Left lung (tissue), 10 donors: Measurements from ENCODE around the gene MOV10L1. TPM values are rescaled to one million over a fixed set of nuclear protein-coding genes. Genes with fewer than 3 reads are reported as not detected.
A peak's percentile ranks its signal among the peaks of the same experiment; 100 is the strongest.

Experiments
- ATAC-seq: fragments of 200-7000 bp; cut with Tn5 transposase; one replicate; pipeline ENCODE4 v1.9.1; 2020; ENCODE audit warnings: moderate library complexity
- DNase-seq, 4 donors: peaks; one replicate each; pipeline ENCODE4 v3.0.0-alpha.2; 2013 to 2020
- H3K27ac ChIP-seq, 2 donors: fragments of 200-600 bp; sonication (generic) in 1 of 2; one replicate each; pipeline versions ENCODE4 v1.5.0 to v1.8.0; 2020 to 2021
- H3K27me3 ChIP-seq, 2 donors: fragments of 200-600 bp; sonication (generic) in 1 of 2; one replicate each; pipeline versions ENCODE4 v1.5.0 to v1.8.0; 2020 to 2021
- H3K36me3 ChIP-seq, 2 donors: fragments of 200-600 bp; sonication (generic) in 1 of 2; one replicate each; pipeline versions ENCODE4 v1.5.0 to v1.8.0; 2020 to 2021
- H3K4me1 ChIP-seq, 2 donors: fragments of 200-600 bp; one replicate each; pipeline ENCODE4 v1.8.0; 2021
- H3K4me3 ChIP-seq, 2 donors: fragments of 200-600 bp; sonication (generic) in 1 of 2; one replicate each; pipeline versions ENCODE4 v1.5.0 to v1.8.0; 2020 to 2021; ENCODE audit warnings: mild to moderate bottlenecking in 1 of 2
- H3K9me3 ChIP-seq, 2 donors: fragments of 200-600 bp; sonication (generic) in 1 of 2; one replicate each; pipeline versions ENCODE4 v1.5.0 to v1.8.0; 2020 to 2021
- CTCF ChIP-seq, 2 donors: fragments of 200-600 bp; sonication (generic) in 1 of 2; IDR thresholded peaks; one replicate each; pipeline versions ENCODE4 v1.5.0 to v1.8.0; 2021; ENCODE audit warnings: antibody characterized with exemption in 2 of 2
- intact Hi-C, 2 donors: fragments of 100-400 bp; cut with DNase I; formaldehyde crosslinking; loops; one replicate each; pipeline versions ENCODE4 v1.11.2 to v1.14.2; 2022
- polyA plus RNA-seq, 6 donors: library from polyadenylated mRNA; unstranded; fragments of 120-200 nt; gene quantifications; one replicate each; pipeline ENCODE4 v1.2.1, GENCODE V29; 2013; ENCODE audit not compliant: insufficient read length in 6 of 6
- total RNA-seq, 2 donors: library from RNA; stranded (reverse); fragmentation: NEBNext Ultra II Directional; extraction: Animal tissue kit (Norgen Biotek cat#: 25700); gene quantifications; one replicate each; pipeline ENCODE4 v1.2.1, GENCODE V29; 2021
- donor health status: DM: no; HTN: yes; CAD: no.
- donor health status: DM: no; HTN: no; CAD: no.

MOV10L1 gene
- total and polyA plus RNA-seq, 8 donors: 0.37 to 4.7 (median 2.2) TPM

GRCh38 chr22:50183141-50183971, 93.5 kb downstream of the MOV10L1 start:
- ATAC-seq (no peak), DNase-seq (peak in 1 of 4 donors; percentile 62)
- Histone ChIP-seq H3K36me3 (no peaks in the 10 kb centered on the region), H3K9me3 (no peaks in the 10 kb centered on the region), H3K27me3 (peaks cover 0 to 12% of the 10 kb centered on the region in 2 donors), H3K4me3 (no peak overlapping the region), H3K27ac (peak overlapping the region in 1 of 2 donors; percentile 74), H3K4me1 (peaks cover 14 to 44% of the 10 kb centered on the region in 2 donors)
- TF ChIP-seq CTCF (IDR thresholded peaks at IDR 0.05): no peak
- intact Hi-C loops: no loop called here

- H3K4me3 ChIP-seq: peak overlapping the region; percentile 43 to 77
- H3K27me3 ChIP-seq: peaks cover 0 to 3% of the 10 kb centered on the region in 2 donors
- H3K4me1 ChIP-seq: peaks cover 15 to 53% of the 10 kb centered on the region in 2 donors
- H3K27ac ChIP-seq: peak overlapping the region; percentile 30 to 74
- ATAC-seq (peak; percentile 53), DNase-seq (peak in 3 of 4 donors; percentile 75 to 90 (median 81))
- no peak for TF ChIP-seq CTCF (IDR thresholded peaks at IDR 0.05)
- H3K9me3 ChIP-seq: no peaks in the 10 kb centered on the region
- intact Hi-C loops: no loop called here
- H3K36me3 ChIP-seq: no peaks in the 10 kb centered on the region
These were observed 94.4 kb downstream of the MOV10L1 start for GRCh38 chr22:50184004-50184901.

- peak; percentile 0 for ATAC-seq
- Histone ChIP-seq H3K36me3 (no peaks in the 10 kb centered on the region), H3K4me3 (peak overlapping the region; percentile 43 to 77), H3K27me3 (no peaks in the 10 kb centered on the region), H3K4me1 (peaks cover 22 to 60% of the 10 kb centered on the region in 2 donors), H3K9me3 (no peaks in the 10 kb centered on the region), H3K27ac (peak overlapping the region; percentile 33 to 74)
- DNase-seq: peak in 1 of 4 donors; percentile 89
- TF ChIP-seq CTCF (IDR thresholded peaks at IDR 0.05): no peak
- intact Hi-C loops: no loop called here
These were observed 95.1 kb downstream of the MOV10L1 start for GRCh38 chr22:50184902-50185374.

GRCh38 chr22:50185375-50186087, 95.7 kb downstream of the MOV10L1 start, which contains the start of gene TRABD:
TRABD (plus strand) TSS chr22:50185913; CDS start chr22:50193061, 7,148 bp downstream.
- TF ChIP-seq CTCF (IDR thresholded peaks at IDR 0.05): no peak
- Histone ChIP-seq H3K4me1 (peaks cover 24 to 65% of the 10 kb centered on the region in 2 donors), H3K27me3 (no peaks in the 10 kb centered on the region), H3K36me3 (no peaks in the 10 kb centered on the region), H3K9me3 (no peaks in the 10 kb centered on the region), H3K27ac (peak within 1 kb of the TSS; percentile 62 to 77), H3K4me3 (peak within 1 kb of the TSS; percentile 62 to 77)
- peak; percentile 73 to 96 (median 92) for DNase-seq
- intact Hi-C loops: no loop called here
- ATAC-seq: peak; percentile 79
